SU-DHL-6 (cell line): ENCODE data around the gene LIM2.

Source experiments
- H2AFZ ChIP-seq: fragments of 200-600 bp; sonication (generic); 2 replicates; pipeline ENCODE4 v1.6.1; 2014; ENCODE audit warnings: low read depth, mild to moderate bottlenecking, moderate library complexity, mixed read lengths, antibody characterized with exemption, low read length; ENCODE audit not compliant: severe bottlenecking
- H3F3A ChIP-seq: fragments of 200-600 bp; shearing (Covaris generic); 2 replicates; pipeline ENCODE4 v1.6.0; 2016; ENCODE audit warnings: antibody characterized with exemption, mild to moderate bottlenecking; ENCODE audit not compliant: insufficient read depth
- H3K27ac ChIP-seq: fragments of 200-600 bp; sonication (generic); 2 replicates; pipeline ENCODE4 v1.5.1; 2016; ENCODE audit warnings: low read depth, mild to moderate bottlenecking, low read length, moderate library complexity, mixed read lengths
- H3K27me3 ChIP-seq: fragments of 200-600 bp; sonication (generic), shearing (Covaris generic); 2 replicates; pipeline ENCODE4 v1.6.0; 2014; ENCODE audit warnings: mild to moderate bottlenecking, low read length
- H3K36me3 ChIP-seq: fragments of 200-600 bp; sonication (generic); 2 replicates; pipeline ENCODE4 v1.6.1; 2014; ENCODE audit warnings: mild to moderate bottlenecking, low read length, mixed read lengths
- H3K4me2 ChIP-seq: fragments of 300-600, 200-600 bp; shearing (Covaris generic), sonication (generic); 2 replicates; pipeline ENCODE4 v1.6.0; 2014; ENCODE audit warnings: low read length, low read depth, mild to moderate bottlenecking; ENCODE audit not compliant: poor library complexity, severe bottlenecking
- H3K4me3 ChIP-seq: fragments of 200-600 bp; sonication (generic); 2 replicates; pipeline ENCODE4 v1.5.1; 2014; ENCODE audit warnings: antibody characterized with exemption, low read length, mild to moderate bottlenecking, mixed read lengths; ENCODE audit not compliant: insufficient read depth, poor library complexity, severe bottlenecking
- H3K79me2 ChIP-seq: fragments of 200-600 bp; sonication (generic); 2 replicates; pipeline ENCODE4 v1.6.1; 2014; ENCODE audit warnings: mild to moderate bottlenecking, low read length, moderate library complexity; ENCODE audit not compliant: insufficient read depth
- H3K9ac ChIP-seq: fragments of 200-600 bp; sonication (generic); 2 replicates; pipeline ENCODE4 v1.7.0; 2014; ENCODE audit warnings: mild to moderate bottlenecking, low read length
- H3K9me2 ChIP-seq: fragments of 200-600 bp; sonication (generic); replicated peaks from 2 replicates; pipeline ENCODE4 v1.6.1; 2014; ENCODE audit warnings: low read length; ENCODE audit not compliant: insufficient read depth
- H3K9me3 ChIP-seq: fragments of 200-600 bp; sonication (generic); 2 replicates; pipeline ENCODE4 v1.6.1; 2014; ENCODE audit warnings: low read length, mixed read lengths; ENCODE audit not compliant: insufficient read depth
- H4K20me1 ChIP-seq: fragments of 200-600 bp; sonication (generic); 2 replicates; pipeline ENCODE4 v1.6.1; 2014; ENCODE audit warnings: low read depth, mild to moderate bottlenecking, antibody characterized with exemption, low read length, moderate library complexity, mixed read lengths
- EZH2phosphoT487 ChIP-seq: fragments of 200-600 bp; sonication (generic), shearing (Covaris generic); conservative IDR thresholded peaks from 2 replicates; pipeline ENCODE4 v1.6.1; 2018; ENCODE audit warnings: mild to moderate bottlenecking, antibody characterized with exemption, low read length, moderate library complexity, mixed read lengths
- TF ChIP-seq, protein P1 (sequence below): fragments of 200-600 bp; sonication (generic); IDR thresholded peaks from one replicate; pipeline ENCODE4 v1.5.1; 2017; ENCODE audit warnings: antibody characterized with exemption, mild to moderate bottlenecking, low read length, moderate library complexity; ENCODE audit not compliant: insufficient read depth, poor library complexity, severe bottlenecking

Gene LIM2

DNA sequence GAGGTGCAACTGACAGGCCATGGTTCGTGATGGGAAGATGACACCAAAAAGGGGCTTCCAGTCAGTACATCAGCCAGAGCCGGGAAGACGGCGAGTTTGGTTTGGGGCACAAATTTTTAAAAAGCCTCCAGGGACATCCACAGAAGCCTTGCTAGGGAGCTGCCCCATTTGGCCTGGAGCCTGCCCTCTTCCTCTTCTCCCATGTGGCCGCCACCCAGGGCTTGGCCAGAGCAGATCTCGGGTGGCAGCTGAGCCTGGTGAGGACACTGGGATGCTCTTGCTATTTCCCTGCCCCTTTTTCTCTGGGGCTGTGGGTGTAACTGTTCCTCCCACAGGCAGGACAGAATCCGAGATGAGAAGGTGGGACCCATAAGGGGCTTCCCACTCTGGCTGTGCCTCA, 29.8 kb downstream of the LIM2 start:
- Histone ChIP-seq H2AFZ (no peak overlapping the region), H3K9me3 (no peaks in the 10 kb centered on the region), H3K4me3 (no peak overlapping the region), H3K27me3 (no peaks in the 10 kb centered on the region), H3K79me2 (peaks cover 3% of the 10 kb centered on the region; the same call in 1 of the 2 replicates), H3K9me2 (no peaks in the 10 kb centered on the region), H3K4me2 (no peak overlapping the region), H3F3A (no peaks in the 10 kb centered on the region), H4K20me1 (no peaks in the 10 kb centered on the region), H3K36me3 (no peaks in the 10 kb centered on the region), H3K9ac (no peak overlapping the region), H3K27ac (no peak overlapping the region)
- TF ChIP-seq, protein P1, sequence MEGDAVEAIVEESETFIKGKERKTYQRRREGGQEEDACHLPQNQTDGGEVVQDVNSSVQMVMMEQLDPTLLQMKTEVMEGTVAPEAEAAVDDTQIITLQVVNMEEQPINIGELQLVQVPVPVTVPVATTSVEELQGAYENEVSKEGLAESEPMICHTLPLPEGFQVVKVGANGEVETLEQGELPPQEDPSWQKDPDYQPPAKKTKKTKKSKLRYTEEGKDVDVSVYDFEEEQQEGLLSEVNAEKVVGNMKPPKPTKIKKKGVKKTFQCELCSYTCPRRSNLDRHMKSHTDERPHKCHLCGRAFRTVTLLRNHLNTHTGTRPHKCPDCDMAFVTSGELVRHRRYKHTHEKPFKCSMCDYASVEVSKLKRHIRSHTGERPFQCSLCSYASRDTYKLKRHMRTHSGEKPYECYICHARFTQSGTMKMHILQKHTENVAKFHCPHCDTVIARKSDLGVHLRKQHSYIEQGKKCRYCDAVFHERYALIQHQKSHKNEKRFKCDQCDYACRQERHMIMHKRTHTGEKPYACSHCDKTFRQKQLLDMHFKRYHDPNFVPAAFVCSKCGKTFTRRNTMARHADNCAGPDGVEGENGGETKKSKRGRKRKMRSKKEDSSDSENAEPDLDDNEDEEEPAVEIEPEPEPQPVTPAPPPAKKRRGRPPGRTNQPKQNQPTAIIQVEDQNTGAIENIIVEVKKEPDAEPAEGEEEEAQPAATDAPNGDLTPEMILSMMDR: no peak
- no peak for TF ChIP-seq EZH2phosphoT487

DNA sequence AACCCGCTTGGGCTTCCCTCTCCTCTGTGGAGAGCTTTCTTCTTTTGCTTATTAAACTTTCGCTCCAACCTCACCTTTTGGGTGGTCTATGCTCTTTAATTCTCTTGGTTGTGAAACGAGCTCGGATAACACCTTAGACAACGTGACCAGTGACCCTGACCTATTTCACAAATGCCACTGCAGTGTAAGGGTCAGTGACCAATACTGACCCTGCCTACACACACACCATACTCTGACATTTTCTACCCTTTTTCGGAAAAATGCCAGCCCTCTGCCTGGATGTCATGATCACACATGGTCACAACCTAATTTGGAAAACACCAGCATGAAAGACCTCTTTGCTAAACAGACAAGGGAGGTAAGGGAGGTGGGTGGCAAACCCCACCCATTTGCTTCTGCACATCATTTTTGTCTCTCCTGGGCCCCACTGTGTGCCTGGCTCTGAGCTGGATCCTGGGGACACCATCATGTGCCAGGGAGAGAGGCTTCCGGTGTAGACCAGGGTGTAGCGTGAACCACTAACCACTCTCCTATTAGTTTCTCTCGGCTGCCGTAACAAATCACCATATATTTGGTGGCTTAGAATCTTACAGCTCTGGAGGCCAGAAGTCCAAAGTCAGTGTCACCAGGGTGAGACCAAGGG, 31.5 kb downstream of the LIM2 start:
- no peaks in the 10 kb centered on the region for H3K36me3 ChIP-seq
- H3K4me2 ChIP-seq: no peak overlapping the region
- no peak for TF ChIP-seq EZH2phosphoT487
- TF ChIP-seq, protein P1: no peak
- H3K9ac ChIP-seq: no peak overlapping the region
- no peaks in the 10 kb centered on the region for H4K20me1 ChIP-seq
- no peaks in the 10 kb centered on the region for H3K9me3 ChIP-seq
- H3K27me3 ChIP-seq: no peaks in the 10 kb centered on the region
- H2AFZ ChIP-seq: no peak overlapping the region
- H3K9me2 ChIP-seq: no peaks in the 10 kb centered on the region
- H3K79me2 ChIP-seq: no peaks in the 10 kb centered on the region
- no peak overlapping the region for H3K27ac ChIP-seq
- no peaks in the 10 kb centered on the region for H3F3A ChIP-seq
- no peak overlapping the region for H3K4me3 ChIP-seq

DNA sequence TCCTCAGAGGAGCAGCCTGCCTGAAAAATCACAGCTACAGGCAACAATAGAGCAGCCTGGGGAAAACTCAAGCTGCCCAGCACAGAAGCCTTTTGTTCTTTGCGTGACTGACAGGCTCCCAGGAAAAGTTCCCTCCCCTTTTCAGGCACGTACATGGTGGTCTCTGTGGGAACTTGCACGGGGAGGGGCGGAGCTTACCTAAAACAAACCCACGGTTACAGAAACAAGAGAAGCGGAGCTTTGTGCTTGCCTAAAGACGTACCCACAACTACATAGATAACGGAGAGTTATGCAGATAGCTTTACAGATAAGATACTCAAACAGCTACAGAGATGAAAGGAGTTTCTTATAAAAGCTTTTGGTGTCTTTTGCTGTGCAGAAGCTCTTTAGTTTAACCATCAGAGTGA, 33.0 kb downstream of the LIM2 start:
- Histone ChIP-seq H4K20me1 (no peaks in the 10 kb centered on the region), H3F3A (no peaks in the 10 kb centered on the region), H3K9ac (no peak overlapping the region), H3K36me3 (no peaks in the 10 kb centered on the region), H2AFZ (no peak overlapping the region), H3K9me2 (no peaks in the 10 kb centered on the region), H3K4me3 (no peak overlapping the region), H3K27me3 (no peaks in the 10 kb centered on the region), H3K27ac (no peak overlapping the region), H3K4me2 (no peak overlapping the region), H3K9me3 (no peaks in the 10 kb centered on the region), H3K79me2 (no peaks in the 10 kb centered on the region)
- TF ChIP-seq, protein P1: no peak
- no peak for TF ChIP-seq EZH2phosphoT487
